AG04450 (cell line): ENCODE results near the gene KCNAB2. TPM values are rescaled to one million over a fixed set of nuclear protein-coding genes. Genes with fewer than 3 reads are reported as not detected.

ENCODE experiments used
- CTCF ChIA-PET: fragments of 300-600, 350-600 bp; formaldehyde crosslinking; extraction: SDS; loops from one replicate; lab custom pipeline; 2022; ENCODE audit warnings: antibody characterized with exemption, inconsistent platforms; lab: Charles Lee
- POLR2A ChIA-PET: fragments of 350-600 bp; formaldehyde crosslinking; extraction: SDS; loops from one replicate; lab custom pipeline; 2021; ENCODE audit warnings: antibody characterized with exemption, inconsistent platforms; lab: Yijun Ruan, JAX
- DNase-seq: peaks from one replicate; pipeline ENCODE4 v3.0.0-alpha.2; 2011; ENCODE audit warnings: low read depth, low spot score
- H3K27ac ChIP-seq: one replicate; pipeline ENCODE4 v1.5.1; 2012; ENCODE audit warnings: low read depth, low read length, control low read depth
- H3K27me3 ChIP-seq: one replicate; pipeline ENCODE4 v1.6.0; 2012; ENCODE audit warnings: low read length; ENCODE audit not compliant: control insufficient read depth, insufficient read depth
- H3K4me3 ChIP-seq: 2 replicates; pipeline ENCODE4 v1.5.1; 2011; ENCODE audit warnings: mild to moderate bottlenecking, low read depth, low read length, control low read depth
- H3K9me3 ChIP-seq: 2 replicates; pipeline ENCODE4 v1.5.1; 2012; ENCODE audit warnings: low read length; ENCODE audit not compliant: control insufficient read depth, insufficient read depth
- polyA plus RNA-seq: library from polyadenylated mRNA; depleted of rRNA; stranded (reverse); fragments of >200 nt; gene quantifications from 2 replicates; pipeline ENCODE4 v1.2.3, GENCODE V29; 2011
- TF ChIP-seq, protein P1 (sequence below): IDR thresholded peaks from 2 replicates; pipeline ENCODE4 v1.5.1; 2011; ENCODE audit warnings: low read depth, low read length, control low read depth, inconsistent platforms

KCNAB2 gene
- polyA plus RNA-seq, 1 experiment = 3.1 TPM

- Histone ChIP-seq H3K27me3 (peaks cover 5% of the 10 kb centered on the region), H3K9me3 (peaks cover 3% of the 10 kb centered on the region; the same call in 1 of the 2 replicates), H3K4me3 (no peak overlapping the region), H3K27ac (no peak overlapping the region)
- no peak for DNase-seq
- TF ChIP-seq, protein P1, sequence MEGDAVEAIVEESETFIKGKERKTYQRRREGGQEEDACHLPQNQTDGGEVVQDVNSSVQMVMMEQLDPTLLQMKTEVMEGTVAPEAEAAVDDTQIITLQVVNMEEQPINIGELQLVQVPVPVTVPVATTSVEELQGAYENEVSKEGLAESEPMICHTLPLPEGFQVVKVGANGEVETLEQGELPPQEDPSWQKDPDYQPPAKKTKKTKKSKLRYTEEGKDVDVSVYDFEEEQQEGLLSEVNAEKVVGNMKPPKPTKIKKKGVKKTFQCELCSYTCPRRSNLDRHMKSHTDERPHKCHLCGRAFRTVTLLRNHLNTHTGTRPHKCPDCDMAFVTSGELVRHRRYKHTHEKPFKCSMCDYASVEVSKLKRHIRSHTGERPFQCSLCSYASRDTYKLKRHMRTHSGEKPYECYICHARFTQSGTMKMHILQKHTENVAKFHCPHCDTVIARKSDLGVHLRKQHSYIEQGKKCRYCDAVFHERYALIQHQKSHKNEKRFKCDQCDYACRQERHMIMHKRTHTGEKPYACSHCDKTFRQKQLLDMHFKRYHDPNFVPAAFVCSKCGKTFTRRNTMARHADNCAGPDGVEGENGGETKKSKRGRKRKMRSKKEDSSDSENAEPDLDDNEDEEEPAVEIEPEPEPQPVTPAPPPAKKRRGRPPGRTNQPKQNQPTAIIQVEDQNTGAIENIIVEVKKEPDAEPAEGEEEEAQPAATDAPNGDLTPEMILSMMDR = no peak
- CTCF ChIA-PET = no interaction called here
- POLR2A ChIA-PET = no interaction called here
These were observed 67.0 kb downstream of the KCNAB2 start for GRCh38 chr1:6112690-6113005.

- peaks cover 3% of the 10 kb centered on the region; the same call in 1 of the 2 replicates for H3K9me3 ChIP-seq
- H3K27me3 ChIP-seq = peaks cover 5% of the 10 kb centered on the region
- no peak overlapping the region for H3K27ac ChIP-seq
- TF ChIP-seq, protein P1 = no peak
- no peak overlapping the region for H3K4me3 ChIP-seq
- no peak for DNase-seq
- ChIA-PET POLR2A (no interaction called here), CTCF (no interaction called here)
These were observed 67.4 kb downstream of the KCNAB2 start for GRCh38 chr1:6113116-6113515.

DNA sequence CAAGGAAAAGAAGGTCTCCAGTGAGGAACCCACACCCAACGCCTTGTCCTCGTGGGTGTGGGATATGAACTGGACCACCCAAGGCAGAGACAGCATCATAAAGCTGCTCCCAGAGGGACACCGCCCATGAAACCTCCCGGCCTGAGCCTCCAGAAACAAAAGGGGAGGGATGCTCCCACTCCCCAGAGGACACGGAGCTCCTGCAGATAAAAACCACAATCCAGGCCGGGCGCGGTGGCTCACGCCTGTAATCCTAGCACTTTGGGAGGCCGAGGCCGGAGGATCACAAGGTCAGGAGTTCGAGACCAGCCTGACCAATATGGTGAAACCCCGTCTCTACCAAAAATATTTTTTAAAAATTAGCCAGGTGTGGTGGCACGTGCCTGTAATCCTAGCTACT, 68.1 kb downstream of the KCNAB2 start:
- TF ChIP-seq, protein P1 = no peak
- H3K9me3 ChIP-seq = peaks cover 3% of the 10 kb centered on the region; the same call in 1 of the 2 replicates
- ChIA-PET POLR2A (no interaction called here), CTCF (no interaction called here)
- DNase-seq = no peak
- no peak overlapping the region for H3K4me3 ChIP-seq
- peaks cover 5% of the 10 kb centered on the region for H3K27me3 ChIP-seq
- no peak overlapping the region for H3K27ac ChIP-seq

- CTCF ChIA-PET = no interaction called here
- H3K27ac ChIP-seq = no peak overlapping the region
- no peak for DNase-seq
- peaks cover 3% of the 10 kb centered on the region for H3K9me3 ChIP-seq
- no peak overlapping the region for H3K4me3 ChIP-seq
- POLR2A ChIA-PET = no interaction called here
- TF ChIP-seq, protein P1 = no peak
- H3K27me3 ChIP-seq = peaks cover 5% of the 10 kb centered on the region
These were observed 70.4 kb downstream of the KCNAB2 start for GRCh38 chr1:6116137-6116536.

GRCh38 chr1:6117064-6117463, 71.4 kb downstream of the KCNAB2 start:
- ChIA-PET POLR2A (no interaction called here), CTCF (no interaction called here)
- TF ChIP-seq, protein P1 = no peak
- H3K27ac ChIP-seq = no peak overlapping the region
- peaks cover 3% of the 10 kb centered on the region for H3K9me3 ChIP-seq
- no peak for DNase-seq
- peaks cover 4% of the 10 kb centered on the region for H3K27me3 ChIP-seq
- H3K4me3 ChIP-seq = no peak overlapping the region
